GM23338 (cell line): ENCODE measurements around the gene KCNB1. TPM values are rescaled to one million over a fixed set of nuclear protein-coding genes. Genes with fewer than 3 reads are reported as not detected.

Experiments used
- ATAC-seq: fragments of 200-7000 bp; cut with Tn5 transposase; 3 replicates; pipeline ENCODE4 v1.9.1; 2020
- DNase-seq: peaks from one replicate; pipeline ENCODE4 v3.0.0-alpha.2; 2015; ENCODE audit warnings: low spot score
- H2AFZ ChIP-seq: fragments of 200-600 bp; sonication (generic); 2 replicates; pipeline ENCODE4 v1.8.0; 2016; ENCODE audit warnings: antibody characterized with exemption, mild to moderate bottlenecking, moderate library complexity
- H3F3A ChIP-seq: fragments of 200-600 bp; sonication (generic); replicated peaks from 2 replicates; pipeline ENCODE4 v1.8.0; 2017; ENCODE audit warnings: antibody characterized with exemption, mixed run types, low read depth
- H3K27ac ChIP-seq: fragments of 200-600 bp; sonication (generic); 2 replicates; pipeline ENCODE4 v1.6.1; 2016; ENCODE audit warnings: low read depth
- H3K27me3 ChIP-seq: fragments of 200-600 bp; sonication (generic); 2 replicates; pipeline ENCODE4 v1.8.0; 2016; ENCODE audit warnings: mild to moderate bottlenecking, mixed run types, moderate library complexity; ENCODE audit not compliant: insufficient read depth
- H3K36me3 ChIP-seq: fragments of 200-600 bp; sonication (generic); 2 replicates; pipeline ENCODE4 v1.8.0; 2016; ENCODE audit warnings: mild to moderate bottlenecking; ENCODE audit not compliant: insufficient read depth
- H3K4me1 ChIP-seq: fragments of 200-600 bp; sonication (generic); 2 replicates; pipeline ENCODE4 v1.8.0; 2016; ENCODE audit warnings: mild to moderate bottlenecking, moderate library complexity; ENCODE audit not compliant: insufficient read depth
- H3K4me2 ChIP-seq: fragments of 200-600 bp; sonication (generic); 2 replicates; pipeline ENCODE4 v1.7.1; 2017; ENCODE audit warnings: mixed run types
- H3K4me3 ChIP-seq: fragments of 200-600 bp; sonication (generic); 2 replicates; pipeline ENCODE4 v1.6.1; 2016; ENCODE audit warnings: mixed run types
- H3K79me2 ChIP-seq: fragments of 200-600 bp; sonication (generic); replicated peaks from 2 replicates; pipeline ENCODE4 v1.8.0; 2017; ENCODE audit warnings: mild to moderate bottlenecking; ENCODE audit not compliant: insufficient read depth
- H3K9me2 ChIP-seq: fragments of 200-600 bp; sonication (generic); 2 replicates; pipeline ENCODE4 v1.8.0; 2017; ENCODE audit not compliant: insufficient read depth
- H4K20me1 ChIP-seq: fragments of 200-600 bp; sonication (generic); replicated peaks from 2 replicates; pipeline ENCODE4 v1.8.0; 2017; ENCODE audit warnings: mild to moderate bottlenecking; ENCODE audit not compliant: insufficient read depth
- H3K27ac Mint-ChIP-seq: 2 replicates; pipeline ENCODE4 v1.8.0; 2020; ENCODE audit warnings: inconsistent platforms, mild to moderate bottlenecking, moderate library complexity, mixed read lengths
- H3K27me3 Mint-ChIP-seq: 3 replicates; pipeline ENCODE4 v1.8.0; 2022; ENCODE audit warnings: low read depth, mild to moderate bottlenecking, moderate library complexity, mixed read lengths, inconsistent platforms; ENCODE audit not compliant: insufficient read depth, poor library complexity
- H3K36me3 Mint-ChIP-seq: 3 replicates; pipeline ENCODE4 v1.8.0; 2021; ENCODE audit warnings: low read depth, mild to moderate bottlenecking, inconsistent platforms, moderate library complexity, mixed read lengths
- H3K4me1 Mint-ChIP-seq: 3 replicates; pipeline ENCODE4 v1.8.0; 2020; ENCODE audit warnings: mild to moderate bottlenecking, inconsistent platforms, mixed read lengths
- H3K4me3 Mint-ChIP-seq: 3 replicates; pipeline ENCODE4 v1.8.0; 2021; ENCODE audit warnings: moderate library complexity, mild to moderate bottlenecking, inconsistent platforms, mixed read lengths
- H3K9me3 Mint-ChIP-seq: 3 replicates; pipeline ENCODE4 v1.8.0; 2020; ENCODE audit warnings: moderate library complexity, mild to moderate bottlenecking, inconsistent platforms, mixed read lengths
- CREB1 ChIP-seq: fragments of 250-450 bp; sonication (Bioruptor Pico); IDR thresholded peaks from 2 replicates; pipeline ENCODE4 v1.5.0; 2020; ENCODE audit warnings: low read depth, mild to moderate bottlenecking, moderate library complexity
- EZH2 ChIP-seq: fragments of 200-600 bp; sonication (generic); IDR thresholded peaks from one replicate; pipeline ENCODE4 v1.8.0; 2017; ENCODE audit warnings: antibody characterized with exemption, mild to moderate bottlenecking, low read depth; ENCODE audit not compliant: unreplicated experiment
- EZH2phosphoT487 ChIP-seq: fragments of 200-600 bp; sonication (generic); IDR thresholded peaks from one replicate; pipeline ENCODE4 v1.8.1; 2018; ENCODE audit warnings: antibody characterized with exemption; ENCODE audit not compliant: unreplicated experiment
- JUNB ChIP-seq: IDR thresholded peaks from one replicate; pipeline ENCODE4 v1.6.1; 2016; ENCODE audit warnings: antibody characterized with exemption; ENCODE audit not compliant: unreplicated experiment
- NANOG ChIP-seq: IDR thresholded peaks from 2 replicates; pipeline ENCODE4 v1.6.1; 2016; ENCODE audit warnings: antibody characterized with exemption, borderline replicate concordance
- POLR2AphosphoS5 ChIP-seq: IDR thresholded peaks from 2 replicates; pipeline ENCODE4 v1.6.1; 2016; ENCODE audit warnings: antibody characterized with exemption, low read depth
- STAT1 ChIP-seq: IDR thresholded peaks from one replicate; pipeline ENCODE4 v1.6.1; 2016; ENCODE audit warnings: antibody characterized with exemption; ENCODE audit not compliant: unreplicated experiment
- ZNF114 ChIP-seq: fragments of 250-450 bp; sonication (Bioruptor Pico); IDR thresholded peaks from 2 replicates; pipeline ENCODE4 v1.5.0; 2020; ENCODE audit warnings: mild to moderate bottlenecking, moderate library complexity
- ZNF331 ChIP-seq: fragments of 250-450 bp; sonication (Bioruptor Pico); IDR thresholded peaks from 2 replicates; pipeline ENCODE4 v1.5.0; 2020; ENCODE audit warnings: low read depth, mild to moderate bottlenecking, moderate library complexity
- polyA plus RNA-seq: library from polyadenylated mRNA; unstranded; fragments of >200 nt; fragmentation: Nextera tagmentation; extraction: Ambion mirVana; gene quantifications from 2 replicates; pipeline ENCODE4 v1.2.1, GENCODE V29; 2016
- total RNA-seq: library from RNA; depleted of rRNA; stranded (reverse); fragments of >200 nt; shearing (Covaris generic); gene quantifications from 2 replicates; pipeline ENCODE4 v1.2.3, GENCODE V29; 2014
- TF ChIP-seq, protein P1 (sequence below): IDR thresholded peaks from 2 replicates; pipeline ENCODE4 v1.6.1; 2016; ENCODE audit warnings: antibody characterized with exemption
- TF ChIP-seq, protein P2 (sequence below): IDR thresholded peaks from one replicate; pipeline ENCODE4 v1.6.1; 2018; ENCODE audit warnings: antibody characterized with exemption; ENCODE audit not compliant: unreplicated experiment
- TF ChIP-seq, protein P3 (sequence below), 2 experiments: fragments of 200-600 bp in 1 of 2; sonication (generic) in 1 of 2; conservative IDR thresholded peaks; 2 replicates each; pipeline versions ENCODE4 v1.5.1 to v1.6.1; 2016 to 2017; ENCODE audit warnings: antibody characterized with exemption in 2 of 2, low read depth in 2 of 2, mild to moderate bottlenecking in 2 of 2, moderate library complexity in 1 of 2
- TF ChIP-seq, protein P4 (sequence below): fragments of 250-450 bp; sonication (Bioruptor Pico); IDR thresholded peaks from 2 replicates; pipeline ENCODE4 v1.5.0; 2020; ENCODE audit warnings: mild to moderate bottlenecking, moderate library complexity

Gene KCNB1
- total and polyA plus RNA-seq, 2 experiments from 2014 or later = 0.28 to 0.29 TPM

GRCh38 chr20:49413677-49414076 lies 68.8 kb downstream of the KCNB1 start:
- H3K27ac Mint-ChIP-seq = no peak overlapping the region
- H4K20me1 ChIP-seq = no peaks in the 10 kb centered on the region; the same call in 1 of the 2 replicates
- H3K4me1 Mint-ChIP-seq = peaks cover 10% of the 10 kb centered on the region
- H3K27me3 ChIP-seq = no peaks in the 10 kb centered on the region
- H3F3A ChIP-seq = no peaks in the 10 kb centered on the region
- ATAC-seq (no peak), DNase-seq (no peak)
- no peak overlapping the region for H3K4me3 Mint-ChIP-seq
- no peak overlapping the region for H3K27ac ChIP-seq
- H3K79me2 ChIP-seq = no peaks in the 10 kb centered on the region
- no peak overlapping the region for H3K4me2 ChIP-seq
- H3K36me3 ChIP-seq = no peaks in the 10 kb centered on the region
- no peak overlapping the region for H2AFZ ChIP-seq
- no peak overlapping the region for H3K4me3 ChIP-seq
- H3K27me3 Mint-ChIP-seq = peaks cover 4% of the 10 kb centered on the region
- H3K9me2 ChIP-seq = no peaks in the 10 kb centered on the region
- no peaks in the 10 kb centered on the region for H3K36me3 Mint-ChIP-seq
- H3K4me1 ChIP-seq = peaks cover 5% of the 10 kb centered on the region; the same call in 1 of the 2 replicates
- H3K9me3 Mint-ChIP-seq = no peaks in the 10 kb centered on the region; the same call in 2 of the 3 replicates
- TF ChIP-seq, protein P1, sequence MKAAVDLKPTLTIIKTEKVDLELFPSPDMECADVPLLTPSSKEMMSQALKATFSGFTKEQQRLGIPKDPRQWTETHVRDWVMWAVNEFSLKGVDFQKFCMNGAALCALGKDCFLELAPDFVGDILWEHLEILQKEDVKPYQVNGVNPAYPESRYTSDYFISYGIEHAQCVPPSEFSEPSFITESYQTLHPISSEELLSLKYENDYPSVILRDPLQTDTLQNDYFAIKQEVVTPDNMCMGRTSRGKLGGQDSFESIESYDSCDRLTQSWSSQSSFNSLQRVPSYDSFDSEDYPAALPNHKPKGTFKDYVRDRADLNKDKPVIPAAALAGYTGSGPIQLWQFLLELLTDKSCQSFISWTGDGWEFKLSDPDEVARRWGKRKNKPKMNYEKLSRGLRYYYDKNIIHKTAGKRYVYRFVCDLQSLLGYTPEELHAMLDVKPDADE = no peak
- TF ChIP-seq JUNB (no peak), STAT1 (no peak), ZNF114 (CRISPR knock-in tag) (no peak), NANOG (no peak), POLR2AphosphoS5 (no peak), EZH2 (no peak), EZH2phosphoT487 (no peak), ZNF331 (CRISPR knock-in tag) (no peak), CREB1 (CRISPR knock-in tag) (no peak)
- TF ChIP-seq, protein P2, sequence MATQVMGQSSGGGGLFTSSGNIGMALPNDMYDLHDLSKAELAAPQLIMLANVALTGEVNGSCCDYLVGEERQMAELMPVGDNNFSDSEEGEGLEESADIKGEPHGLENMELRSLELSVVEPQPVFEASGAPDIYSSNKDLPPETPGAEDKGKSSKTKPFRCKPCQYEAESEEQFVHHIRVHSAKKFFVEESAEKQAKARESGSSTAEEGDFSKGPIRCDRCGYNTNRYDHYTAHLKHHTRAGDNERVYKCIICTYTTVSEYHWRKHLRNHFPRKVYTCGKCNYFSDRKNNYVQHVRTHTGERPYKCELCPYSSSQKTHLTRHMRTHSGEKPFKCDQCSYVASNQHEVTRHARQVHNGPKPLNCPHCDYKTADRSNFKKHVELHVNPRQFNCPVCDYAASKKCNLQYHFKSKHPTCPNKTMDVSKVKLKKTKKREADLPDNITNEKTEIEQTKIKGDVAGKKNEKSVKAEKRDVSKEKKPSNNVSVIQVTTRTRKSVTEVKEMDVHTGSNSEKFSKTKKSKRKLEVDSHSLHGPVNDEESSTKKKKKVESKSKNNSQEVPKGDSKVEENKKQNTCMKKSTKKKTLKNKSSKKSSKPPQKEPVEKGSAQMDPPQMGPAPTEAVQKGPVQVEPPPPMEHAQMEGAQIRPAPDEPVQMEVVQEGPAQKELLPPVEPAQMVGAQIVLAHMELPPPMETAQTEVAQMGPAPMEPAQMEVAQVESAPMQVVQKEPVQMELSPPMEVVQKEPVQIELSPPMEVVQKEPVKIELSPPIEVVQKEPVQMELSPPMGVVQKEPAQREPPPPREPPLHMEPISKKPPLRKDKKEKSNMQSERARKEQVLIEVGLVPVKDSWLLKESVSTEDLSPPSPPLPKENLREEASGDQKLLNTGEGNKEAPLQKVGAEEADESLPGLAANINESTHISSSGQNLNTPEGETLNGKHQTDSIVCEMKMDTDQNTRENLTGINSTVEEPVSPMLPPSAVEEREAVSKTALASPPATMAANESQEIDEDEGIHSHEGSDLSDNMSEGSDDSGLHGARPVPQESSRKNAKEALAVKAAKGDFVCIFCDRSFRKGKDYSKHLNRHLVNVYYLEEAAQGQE = no peak
- TF ChIP-seq, protein P3, sequence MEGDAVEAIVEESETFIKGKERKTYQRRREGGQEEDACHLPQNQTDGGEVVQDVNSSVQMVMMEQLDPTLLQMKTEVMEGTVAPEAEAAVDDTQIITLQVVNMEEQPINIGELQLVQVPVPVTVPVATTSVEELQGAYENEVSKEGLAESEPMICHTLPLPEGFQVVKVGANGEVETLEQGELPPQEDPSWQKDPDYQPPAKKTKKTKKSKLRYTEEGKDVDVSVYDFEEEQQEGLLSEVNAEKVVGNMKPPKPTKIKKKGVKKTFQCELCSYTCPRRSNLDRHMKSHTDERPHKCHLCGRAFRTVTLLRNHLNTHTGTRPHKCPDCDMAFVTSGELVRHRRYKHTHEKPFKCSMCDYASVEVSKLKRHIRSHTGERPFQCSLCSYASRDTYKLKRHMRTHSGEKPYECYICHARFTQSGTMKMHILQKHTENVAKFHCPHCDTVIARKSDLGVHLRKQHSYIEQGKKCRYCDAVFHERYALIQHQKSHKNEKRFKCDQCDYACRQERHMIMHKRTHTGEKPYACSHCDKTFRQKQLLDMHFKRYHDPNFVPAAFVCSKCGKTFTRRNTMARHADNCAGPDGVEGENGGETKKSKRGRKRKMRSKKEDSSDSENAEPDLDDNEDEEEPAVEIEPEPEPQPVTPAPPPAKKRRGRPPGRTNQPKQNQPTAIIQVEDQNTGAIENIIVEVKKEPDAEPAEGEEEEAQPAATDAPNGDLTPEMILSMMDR (conservative IDR thresholded peaks at IDR 0.05; ENCODE audit: low read depth in 2 of 2) = no peak
- TF ChIP-seq, protein P4, sequence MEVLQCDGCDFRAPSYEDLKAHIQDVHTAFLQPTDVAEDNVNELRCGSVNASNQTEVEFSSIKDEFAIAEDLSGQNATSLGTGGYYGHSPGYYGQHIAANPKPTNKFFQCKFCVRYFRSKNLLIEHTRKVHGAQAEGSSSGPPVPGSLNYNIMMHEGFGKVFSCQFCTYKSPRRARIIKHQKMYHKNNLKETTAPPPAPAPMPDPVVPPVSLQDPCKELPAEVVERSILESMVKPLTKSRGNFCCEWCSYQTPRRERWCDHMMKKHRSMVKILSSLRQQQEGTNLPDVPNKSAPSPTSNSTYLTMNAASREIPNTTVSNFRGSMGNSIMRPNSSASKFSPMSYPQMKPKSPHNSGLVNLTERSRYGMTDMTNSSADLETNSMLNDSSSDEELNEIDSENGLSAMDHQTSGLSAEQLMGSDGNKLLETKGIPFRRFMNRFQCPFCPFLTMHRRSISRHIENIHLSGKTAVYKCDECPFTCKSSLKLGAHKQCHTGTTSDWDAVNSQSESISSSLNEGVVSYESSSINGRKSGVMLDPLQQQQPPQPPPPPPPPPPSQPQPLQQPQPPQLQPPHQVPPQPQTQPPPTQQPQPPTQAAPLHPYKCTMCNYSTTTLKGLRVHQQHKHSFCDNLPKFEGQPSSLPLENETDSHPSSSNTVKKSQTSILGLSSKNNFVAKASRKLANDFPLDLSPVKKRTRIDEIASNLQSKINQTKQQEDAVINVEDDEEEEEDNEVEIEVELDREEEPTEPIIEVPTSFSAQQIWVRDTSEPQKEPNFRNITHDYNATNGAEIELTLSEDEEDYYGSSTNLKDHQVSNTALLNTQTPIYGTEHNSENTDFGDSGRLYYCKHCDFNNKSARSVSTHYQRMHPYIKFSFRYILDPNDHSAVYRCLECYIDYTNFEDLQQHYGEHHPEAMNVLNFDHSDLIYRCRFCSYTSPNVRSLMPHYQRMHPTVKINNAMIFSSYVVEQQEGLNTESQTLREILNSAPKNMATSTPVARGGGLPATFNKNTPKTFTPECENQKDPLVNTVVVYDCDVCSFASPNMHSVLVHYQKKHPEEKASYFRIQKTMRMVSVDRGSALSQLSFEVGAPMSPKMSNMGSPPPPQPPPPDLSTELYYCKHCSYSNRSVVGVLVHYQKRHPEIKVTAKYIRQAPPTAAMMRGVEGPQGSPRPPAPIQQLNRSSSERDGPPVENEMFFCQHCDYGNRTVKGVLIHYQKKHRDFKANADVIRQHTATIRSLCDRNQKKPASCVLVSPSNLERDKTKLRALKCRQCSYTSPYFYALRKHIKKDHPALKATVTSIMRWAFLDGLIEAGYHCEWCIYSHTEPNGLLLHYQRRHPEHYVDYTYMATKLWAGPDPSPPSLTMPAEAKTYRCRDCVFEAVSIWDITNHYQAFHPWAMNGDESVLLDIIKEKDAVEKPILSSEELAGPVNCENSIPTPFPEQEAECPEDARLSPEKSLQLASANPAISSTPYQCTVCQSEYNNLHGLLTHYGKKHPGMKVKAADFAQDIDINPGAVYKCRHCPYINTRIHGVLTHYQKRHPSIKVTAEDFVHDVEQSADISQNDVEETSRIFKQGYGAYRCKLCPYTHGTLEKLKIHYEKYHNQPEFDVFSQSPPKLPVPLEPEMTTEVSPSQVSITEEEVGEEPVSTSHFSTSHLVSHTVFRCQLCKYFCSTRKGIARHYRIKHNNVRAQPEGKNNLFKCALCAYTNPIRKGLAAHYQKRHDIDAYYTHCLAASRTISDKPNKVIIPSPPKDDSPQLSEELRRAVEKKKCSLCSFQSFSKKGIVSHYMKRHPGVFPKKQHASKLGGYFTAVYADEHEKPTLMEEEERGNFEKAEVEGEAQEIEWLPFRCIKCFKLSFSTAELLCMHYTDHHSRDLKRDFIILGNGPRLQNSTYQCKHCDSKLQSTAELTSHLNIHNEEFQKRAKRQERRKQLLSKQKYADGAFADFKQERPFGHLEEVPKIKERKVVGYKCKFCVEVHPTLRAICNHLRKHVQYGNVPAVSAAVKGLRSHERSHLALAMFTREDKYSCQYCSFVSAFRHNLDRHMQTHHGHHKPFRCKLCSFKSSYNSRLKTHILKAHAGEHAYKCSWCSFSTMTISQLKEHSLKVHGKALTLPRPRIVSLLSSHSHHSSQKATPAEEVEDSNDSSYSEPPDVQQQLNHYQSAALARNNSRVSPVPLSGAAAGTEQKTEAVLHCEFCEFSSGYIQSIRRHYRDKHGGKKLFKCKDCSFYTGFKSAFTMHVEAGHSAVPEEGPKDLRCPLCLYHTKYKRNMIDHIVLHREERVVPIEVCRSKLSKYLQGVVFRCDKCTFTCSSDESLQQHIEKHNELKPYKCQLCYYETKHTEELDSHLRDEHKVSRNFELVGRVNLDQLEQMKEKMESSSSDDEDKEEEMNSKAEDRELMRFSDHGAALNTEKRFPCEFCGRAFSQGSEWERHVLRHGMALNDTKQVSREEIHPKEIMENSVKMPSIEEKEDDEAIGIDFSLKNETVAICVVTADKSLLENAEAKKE (CRISPR knock-in tag) = no peak
